KMS-11 (cell line): ENCODE data around the gene NUP210L.

ENCODE experiments used
- H2AFZ ChIP-seq: fragments of 200-600 bp; sonication (generic); 2 replicates; pipeline ENCODE4 v1.6.1; 2016; ENCODE audit warnings: antibody characterized with exemption, mixed run types, low read depth
- H3K27ac ChIP-seq: fragments of 200-600 bp; sonication (generic); 2 replicates; pipeline ENCODE4 v1.6.1; 2016; ENCODE audit warnings: mild to moderate bottlenecking, mixed run types
- H3K27me3 ChIP-seq: fragments of 200-600 bp; sonication (generic); 2 replicates; pipeline ENCODE4 v1.6.1; 2017; ENCODE audit warnings: mild to moderate bottlenecking, low read depth, mixed run types, moderate library complexity; ENCODE audit not compliant: insufficient read depth
- H3K36me3 ChIP-seq: fragments of 200-600 bp; sonication (generic); 2 replicates; pipeline ENCODE4 v1.6.1; 2017; ENCODE audit warnings: mild to moderate bottlenecking, mixed run types; ENCODE audit not compliant: insufficient read depth
- H3K4me1 ChIP-seq: fragments of 200-600 bp; sonication (generic); 2 replicates; pipeline ENCODE4 v1.6.1; 2016; ENCODE audit warnings: mild to moderate bottlenecking, low read depth, mixed run types; ENCODE audit not compliant: poor library complexity, severe bottlenecking
- H3K4me2 ChIP-seq: fragments of 200-600 bp; sonication (generic); 2 replicates; pipeline ENCODE4 v1.7.0; 2016; ENCODE audit warnings: mild to moderate bottlenecking, mixed run types
- H3K4me3 ChIP-seq: fragments of 200-600 bp; sonication (generic); IDR thresholded peaks from 2 replicates; pipeline ENCODE4 v1.6.1; 2017; ENCODE audit warnings: low read depth, low read length, mixed read lengths; ENCODE audit not compliant: insufficient read depth
- H3K79me2 ChIP-seq: fragments of 200-600 bp; sonication (generic); 2 replicates; pipeline ENCODE4 v1.6.1; 2016; ENCODE audit warnings: low read depth, mixed run types; ENCODE audit not compliant: insufficient read depth
- H3K9ac ChIP-seq: fragments of 200-600 bp; sonication (generic); 2 replicates; pipeline ENCODE4 v1.6.1; 2016; ENCODE audit warnings: mild to moderate bottlenecking, mixed run types
- H4K20me1 ChIP-seq: fragments of 200-600 bp; sonication (generic); 2 replicates; pipeline ENCODE4 v1.6.1; 2016; ENCODE audit warnings: mild to moderate bottlenecking, mixed run types; ENCODE audit not compliant: insufficient read depth
- CTCF ChIP-seq: fragments of 200-600 bp; sonication (generic); conservative IDR thresholded peaks from 2 replicates; pipeline ENCODE4 v1.6.1; 2017; ENCODE audit warnings: low read depth, mild to moderate bottlenecking, antibody characterized with exemption, low read length, moderate library complexity, mixed read lengths

NUP210L gene

GRCh38 chr1:153946622-153947241, 208.1 kb downstream of the NUP210L start, which contains the start of gene DENND4B:
Gene DENND4B, minus strand, starts transcription at chr1:153946718. Its CDS starts 2,344 bp downstream, at chr1:153944374.
- H3K4me1 ChIP-seq, result peaks cover 16% of the 10 kb centered on the region
- TF ChIP-seq CTCF, result peak; percentile 97
- no peaks in the 10 kb centered on the region for H3K27me3 ChIP-seq
- H4K20me1 ChIP-seq, result no peaks in the 10 kb centered on the region
- H3K36me3 ChIP-seq, result no peaks in the 10 kb centered on the region; the same call in 1 of the 2 replicates
- H3K79me2 ChIP-seq, result peaks cover 21% of the 10 kb centered on the region; the same call in 1 of the 2 replicates
- peak within 1 kb of the TSS; percentile 54 for H3K27ac ChIP-seq
- H3K4me3 ChIP-seq, result peak within 1 kb of the TSS; percentile 99
- H3K9ac ChIP-seq, result peak within 1 kb of the TSS; percentile 73
- H2AFZ ChIP-seq, result peak within 1 kb of the TSS; percentile 90
- H3K4me2 ChIP-seq, result peak within 1 kb of the TSS; percentile 87

GRCh38 chr1:153945795-153946621, 208.9 kb downstream of the NUP210L start:
- Histone ChIP-seq H3K4me1 (peaks cover 16% of the 10 kb centered on the region), H3K4me3 (peak overlapping the region; percentile 99), H3K27me3 (no peaks in the 10 kb centered on the region), H3K79me2 (peaks cover 21% of the 10 kb centered on the region; the same call in 1 of the 2 replicates), H4K20me1 (no peaks in the 10 kb centered on the region), H3K36me3 (no peaks in the 10 kb centered on the region; the same call in 1 of the 2 replicates), H3K9ac (peak overlapping the region; percentile 73), H3K27ac (peak overlapping the region; percentile 54), H2AFZ (peak overlapping the region; percentile 90), H3K4me2 (peak overlapping the region; percentile 87)
- no peak for TF ChIP-seq CTCF

- H4K20me1 ChIP-seq, result no peaks in the 10 kb centered on the region
- peak overlapping the region; percentile 87 for H3K4me2 ChIP-seq
- H3K27me3 ChIP-seq, result no peaks in the 10 kb centered on the region
- H3K4me3 ChIP-seq, result peak overlapping the region; percentile 99
- H3K4me1 ChIP-seq, result peaks cover 16% of the 10 kb centered on the region
- TF ChIP-seq CTCF, result 0 out of 2 replicates have a peak, but pooled peaks have one; percentile 9
- H3K36me3 ChIP-seq, result no peaks in the 10 kb centered on the region; the same call in 1 of the 2 replicates
- peak overlapping the region; percentile 90 for H2AFZ ChIP-seq
- peak overlapping the region; percentile 73 for H3K9ac ChIP-seq
- peak overlapping the region; percentile 54 for H3K27ac ChIP-seq
- peaks cover 21% of the 10 kb centered on the region; the same call in 1 of the 2 replicates for H3K79me2 ChIP-seq
These were observed 209.6 kb downstream of the NUP210L start for GRCh38 chr1:153945131-153945794.

GRCh38 chr1:153944827-153945117, 210.1 kb downstream of the NUP210L start:
- Histone ChIP-seq H3K27me3 (no peaks in the 10 kb centered on the region), H3K4me2 (peak overlapping the region; percentile 87), H3K79me2 (peaks cover 21% of the 10 kb centered on the region; the same call in 1 of the 2 replicates), H3K4me1 (peaks cover 16% of the 10 kb centered on the region), H3K9ac (no peak overlapping the region), H3K27ac (no peak overlapping the region), H3K4me3 (no peak overlapping the region), H2AFZ (no peak overlapping the region), H4K20me1 (no peaks in the 10 kb centered on the region), H3K36me3 (no peaks in the 10 kb centered on the region)
- TF ChIP-seq CTCF, result 0 out of 2 replicates have a peak, but pooled peaks have one; percentile 8
